Liver (tissue), 9 donors: Measurements from ENCODE around the gene MEOX1. TPM values are rescaled to one million over a fixed set of nuclear protein-coding genes. Genes with fewer than 3 reads are reported as not detected.

Experiments used
- DNase-seq: peaks from one replicate; pipeline ENCODE4 v3.0.0-alpha.2; 2017; ENCODE audit warnings: low spot score
- H3K27ac ChIP-seq, 2 donors: one replicate each; pipeline ENCODE4 v1.7.0; 2013; ENCODE audit warnings: inconsistent platforms in 2 of 2, low read length in 2 of 2, control low read depth in 1 of 2, low read depth in 1 of 2, mild to moderate bottlenecking in 1 of 2
- H3K27me3 ChIP-seq, 4 donors: one replicate each; pipeline versions ENCODE4 v1.6.1 to v1.7.0; 2013; ENCODE audit warnings: low read length in 3 of 4, inconsistent platforms in 1 of 4, mild to moderate bottlenecking in 1 of 4, moderate library complexity in 1 of 4; ENCODE audit not compliant: control insufficient read depth in 4 of 4, insufficient read depth in 4 of 4
- H3K36me3 ChIP-seq, 4 donors: one replicate each; pipeline versions ENCODE4 v1.6.1 to v1.7.0; 2013; ENCODE audit warnings: low read length in 3 of 4, mild to moderate bottlenecking in 3 of 4, low read depth in 1 of 4, moderate library complexity in 1 of 4; ENCODE audit not compliant: control insufficient read depth in 4 of 4, insufficient read depth in 3 of 4
- H3K4me1 ChIP-seq, 4 donors: one replicate each; pipeline versions ENCODE4 v1.6.1 to v1.7.0; 2013; ENCODE audit warnings: low read length in 3 of 4, mild to moderate bottlenecking in 3 of 4, moderate library complexity in 1 of 4; ENCODE audit not compliant: control insufficient read depth in 4 of 4, insufficient read depth in 4 of 4
- H3K4me3 ChIP-seq, 3 donors: one replicate each; pipeline versions ENCODE4 v1.6.1 to v1.7.0; 2013; ENCODE audit warnings: low read length in 3 of 3, control low read depth in 1 of 3, low read depth in 1 of 3, mild to moderate bottlenecking in 1 of 3
- H3K9ac ChIP-seq, 2 donors: one replicate each; pipeline ENCODE4 v1.7.0; 2013; ENCODE audit warnings: low read length in 2 of 2, mild to moderate bottlenecking in 2 of 2, moderate library complexity in 2 of 2, control low read depth in 1 of 2, low read depth in 1 of 2
- H3K9me3 ChIP-seq, 4 donors: one replicate each; pipeline versions ENCODE4 v1.6.1 to v1.7.0; 2013; ENCODE audit warnings: low read length in 3 of 4; ENCODE audit not compliant: control insufficient read depth in 4 of 4
- EGR1 ChIP-seq, 2 donors: IDR thresholded peaks; 2 replicates each; pipeline ENCODE4 v1.6.1; 2016 to 2018; ENCODE audit warnings: antibody characterized with exemption in 2 of 2, low read depth in 2 of 2
- FOXA1 ChIP-seq: IDR thresholded peaks from 2 replicates; pipeline ENCODE4 v1.6.1; 2016; ENCODE audit warnings: antibody characterized with exemption
- FOXA2 ChIP-seq: IDR thresholded peaks from 2 replicates; pipeline ENCODE4 v1.6.1; 2016; ENCODE audit warnings: antibody characterized with exemption
- HNF4A ChIP-seq, 2 donors: conservative IDR thresholded peaks; 2 replicates each; pipeline ENCODE4 v1.6.1; 2016; ENCODE audit warnings: antibody characterized with exemption in 2 of 2, mild to moderate bottlenecking in 2 of 2
- HNF4G ChIP-seq: IDR thresholded peaks from 2 replicates; pipeline ENCODE4 v1.6.1; 2016; ENCODE audit warnings: antibody characterized with exemption
- NR2F2 ChIP-seq: IDR thresholded peaks from 2 replicates; pipeline ENCODE4 v1.6.1; 2016; ENCODE audit warnings: antibody characterized with exemption
- RAD21 ChIP-seq, 2 donors: IDR thresholded peaks; 2 replicates each; pipeline ENCODE4 v1.6.1; 2016; ENCODE audit warnings: antibody characterized with exemption in 2 of 2, mild to moderate bottlenecking in 2 of 2
- REST ChIP-seq: IDR thresholded peaks from 2 replicates; pipeline ENCODE4 v1.6.1; 2016; ENCODE audit warnings: antibody characterized with exemption, mild to moderate bottlenecking
- RXRA ChIP-seq, 2 donors: IDR thresholded peaks; 2 replicates each; pipeline ENCODE4 v1.6.1; 2017 to 2018; ENCODE audit warnings: antibody characterized with exemption in 2 of 2, mild to moderate bottlenecking in 1 of 2
- SP1 ChIP-seq: IDR thresholded peaks from 2 replicates; pipeline ENCODE4 v1.6.1; 2018; ENCODE audit warnings: antibody characterized with exemption, mild to moderate bottlenecking
- TAF1 ChIP-seq: conservative IDR thresholded peaks from 2 replicates; pipeline ENCODE4 v1.6.1; 2016; ENCODE audit warnings: antibody characterized with exemption, mild to moderate bottlenecking
- YY1 ChIP-seq: IDR thresholded peaks from 2 replicates; pipeline ENCODE4 v1.6.1; 2016; ENCODE audit warnings: antibody characterized with exemption, mild to moderate bottlenecking
- WGBS: extraction: QIAGEN DNeasy Blood & Tissue Kit; methylation state at CpG from one replicate; pipeline ENCODE4 v1.1.7; 2013; 5-methylcytosine and 5-hydroxymethylcytosine counted together
- polyA plus RNA-seq, 2 donors: library from polyadenylated mRNA; stranded (reverse) in 1 of 2; unstranded in 1 of 2; fragments of 200-250 nt in 1 of 2; fragments of >200 nt in 1 of 2; fragmentation: Nextera tagmentation in 1 of 2; extraction: Ambion mirVana in 1 of 2; gene quantifications; one replicate each; pipeline versions ENCODE4 v1.2.1 to v1.2.3, GENCODE V29; 2013 to 2015
- total RNA-seq, 2 donors: library from RNA; depleted of rRNA; stranded (reverse); fragments of >200 nt; gene quantifications; one replicate each; pipeline ENCODE4 v1.2.3, GENCODE V29; 2014
- TF ChIP-seq, protein P1 (sequence below): IDR thresholded peaks from 2 replicates; pipeline ENCODE4 v1.6.1; 2016; ENCODE audit warnings: antibody characterized with exemption
- TF ChIP-seq, protein P2 (sequence below): IDR thresholded peaks from 2 replicates; pipeline ENCODE4 v1.6.1; 2016; ENCODE audit warnings: antibody characterized with exemption
- TF ChIP-seq, protein P3 (sequence below): fragments of 150-350 bp; IDR thresholded peaks from 2 replicates; pipeline ENCODE4 v1.5.1; 2017; ENCODE audit warnings: improper control_type of control experiment, low read depth, low read length; ENCODE audit not compliant: missing input control
- donor health status: healthy.
- donor health status: healthy.
- donor health status: healthy.
- donor health status: healthy.
- donor health status: healthy.

Gene MEOX1
- total and polyA plus RNA-seq, 4 donors: 0.05 to 0.33 TPM; not detected in 2

DNA sequence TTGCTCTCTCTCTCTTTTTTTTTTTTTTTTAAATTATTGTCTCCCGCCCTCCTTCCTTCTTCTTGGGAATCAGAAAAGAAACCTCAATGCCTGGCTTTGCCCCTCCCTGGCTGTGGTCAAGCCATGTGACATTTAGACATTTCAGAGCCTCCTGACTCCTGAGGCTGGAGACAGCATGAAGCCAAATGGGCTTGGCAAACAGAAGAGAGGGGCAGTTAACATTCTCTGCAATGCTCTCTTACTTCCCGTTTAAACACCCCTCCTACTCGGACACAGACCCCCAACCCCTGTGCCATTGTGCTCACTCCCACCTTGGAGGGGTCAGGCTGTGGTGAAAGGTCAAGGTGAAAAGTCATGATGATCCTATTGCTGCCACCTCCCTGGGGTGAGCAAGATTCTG, 14.7 kb upstream of the MEOX1 start:
- no peak for TF ChIP-seq EGR1 (IDR thresholded peaks at IDR 0.05; ENCODE audit: low read depth in 2 of 2)
- no peak for TF ChIP-seq FOXA1
- TF ChIP-seq SP1: no peak
- no peak for TF ChIP-seq NR2F2
- TF ChIP-seq, protein P1, sequence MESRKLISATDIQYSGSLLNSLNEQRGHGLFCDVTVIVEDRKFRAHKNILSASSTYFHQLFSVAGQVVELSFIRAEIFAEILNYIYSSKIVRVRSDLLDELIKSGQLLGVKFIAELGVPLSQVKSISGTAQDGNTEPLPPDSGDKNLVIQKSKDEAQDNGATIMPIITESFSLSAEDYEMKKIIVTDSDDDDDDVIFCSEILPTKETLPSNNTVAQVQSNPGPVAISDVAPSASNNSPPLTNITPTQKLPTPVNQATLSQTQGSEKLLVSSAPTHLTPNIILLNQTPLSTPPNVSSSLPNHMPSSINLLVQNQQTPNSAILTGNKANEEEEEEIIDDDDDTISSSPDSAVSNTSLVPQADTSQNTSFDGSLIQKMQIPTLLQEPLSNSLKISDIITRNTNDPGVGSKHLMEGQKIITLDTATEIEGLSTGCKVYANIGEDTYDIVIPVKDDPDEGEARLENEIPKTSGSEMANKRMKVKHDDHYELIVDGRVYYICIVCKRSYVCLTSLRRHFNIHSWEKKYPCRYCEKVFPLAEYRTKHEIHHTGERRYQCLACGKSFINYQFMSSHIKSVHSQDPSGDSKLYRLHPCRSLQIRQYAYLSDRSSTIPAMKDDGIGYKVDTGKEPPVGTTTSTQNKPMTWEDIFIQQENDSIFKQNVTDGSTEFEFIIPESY: no peak
- TF ChIP-seq RXRA (IDR thresholded peaks at IDR 0.05): no peak
- H3K9ac ChIP-seq: no peak overlapping the region
- H3K4me1 ChIP-seq: peaks cover 0 to 5% (median 0%) of the 10 kb centered on the region in 4 donors
- H3K9me3 ChIP-seq: no peaks in the 10 kb centered on the region
- no peak for DNase-seq
- H3K4me3 ChIP-seq: no peak overlapping the region
- no peaks in the 10 kb centered on the region for H3K36me3 ChIP-seq
- no peaks in the 10 kb centered on the region for H3K27me3 ChIP-seq
- 86% methylated on average over 3 of the region's 3 CpGs for WGBS
- H3K27ac ChIP-seq: no peak overlapping the region

DNA sequence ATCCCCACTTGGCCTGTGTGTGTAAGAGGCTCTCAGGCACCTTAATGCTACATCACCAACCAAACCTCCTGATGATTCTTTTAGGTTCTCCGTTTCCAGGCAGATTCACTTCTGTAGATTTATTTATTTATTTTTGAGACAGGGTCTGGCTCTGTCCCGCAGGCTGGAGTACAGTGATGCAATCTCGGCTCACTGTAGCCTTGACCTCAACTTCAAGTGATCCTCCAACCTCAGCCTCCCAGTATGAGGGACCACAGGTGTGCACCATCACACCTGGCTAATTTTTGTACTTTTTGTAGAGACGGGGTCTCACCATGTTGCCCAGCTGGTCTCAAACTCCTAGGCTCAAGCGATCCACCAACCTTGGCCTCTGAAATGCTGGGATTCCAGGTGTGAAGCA, 12.7 kb upstream of the MEOX1 start:
- WGBS: 86% methylated on average over 5 of the region's 5 CpGs
- no peak for DNase-seq
- Histone ChIP-seq H3K9ac (no peak overlapping the region), H3K36me3 (no peaks in the 10 kb centered on the region), H3K27ac (no peak overlapping the region), H3K4me1 (peaks cover 0 to 13% (median 3%) of the 10 kb centered on the region in 4 donors), H3K27me3 (no peaks in the 10 kb centered on the region), H3K4me3 (no peak overlapping the region), H3K9me3 (no peaks in the 10 kb centered on the region)
- no peak for TF ChIP-seq RXRA (IDR thresholded peaks at IDR 0.05)
- TF ChIP-seq, protein P2, sequence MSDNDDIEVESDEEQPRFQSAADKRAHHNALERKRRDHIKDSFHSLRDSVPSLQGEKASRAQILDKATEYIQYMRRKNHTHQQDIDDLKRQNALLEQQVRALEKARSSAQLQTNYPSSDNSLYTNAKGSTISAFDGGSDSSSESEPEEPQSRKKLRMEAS: no peak
- no peak for TF ChIP-seq NR2F2
- no peak for TF ChIP-seq REST
- TF ChIP-seq FOXA2: no peak
- TF ChIP-seq RAD21 (IDR thresholded peaks at IDR 0.05): no peak
- TF ChIP-seq TAF1: no peak
- TF ChIP-seq HNF4G: no peak
- TF ChIP-seq, protein P1: no peak
- no peak for TF ChIP-seq EGR1 (IDR thresholded peaks at IDR 0.05; ENCODE audit: low read depth in 2 of 2)
- no peak for TF ChIP-seq YY1
- no peak for TF ChIP-seq HNF4A (conservative IDR thresholded peaks at IDR 0.05)
- no peak for TF ChIP-seq FOXA1
- TF ChIP-seq, protein P3, sequence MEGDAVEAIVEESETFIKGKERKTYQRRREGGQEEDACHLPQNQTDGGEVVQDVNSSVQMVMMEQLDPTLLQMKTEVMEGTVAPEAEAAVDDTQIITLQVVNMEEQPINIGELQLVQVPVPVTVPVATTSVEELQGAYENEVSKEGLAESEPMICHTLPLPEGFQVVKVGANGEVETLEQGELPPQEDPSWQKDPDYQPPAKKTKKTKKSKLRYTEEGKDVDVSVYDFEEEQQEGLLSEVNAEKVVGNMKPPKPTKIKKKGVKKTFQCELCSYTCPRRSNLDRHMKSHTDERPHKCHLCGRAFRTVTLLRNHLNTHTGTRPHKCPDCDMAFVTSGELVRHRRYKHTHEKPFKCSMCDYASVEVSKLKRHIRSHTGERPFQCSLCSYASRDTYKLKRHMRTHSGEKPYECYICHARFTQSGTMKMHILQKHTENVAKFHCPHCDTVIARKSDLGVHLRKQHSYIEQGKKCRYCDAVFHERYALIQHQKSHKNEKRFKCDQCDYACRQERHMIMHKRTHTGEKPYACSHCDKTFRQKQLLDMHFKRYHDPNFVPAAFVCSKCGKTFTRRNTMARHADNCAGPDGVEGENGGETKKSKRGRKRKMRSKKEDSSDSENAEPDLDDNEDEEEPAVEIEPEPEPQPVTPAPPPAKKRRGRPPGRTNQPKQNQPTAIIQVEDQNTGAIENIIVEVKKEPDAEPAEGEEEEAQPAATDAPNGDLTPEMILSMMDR: no peak
